HepG2 (cell line): Measurements from ENCODE around the gene BRD3.

Source experiments
- ARID3A ChIP-seq: IDR thresholded peaks from 2 replicates; pipeline ENCODE4 v1.6.1; 2012; ENCODE audit warnings: low read depth, low read length, improper control_type of control experiment
- BCLAF1 ChIP-seq: fragments of 450-650 bp; IDR thresholded peaks from 2 replicates; pipeline ENCODE4 v1.6.1; 2017; ENCODE audit warnings: mild to moderate bottlenecking
- CTCF ChIP-seq: sonication (generic); formaldehyde crosslinking; IDR thresholded peaks from 2 replicates; pipeline ENCODE4 v1.5.0; 2020; ENCODE audit warnings: mild to moderate bottlenecking, missing genetic modification reagents, moderate library complexity
- MAF1 ChIP-seq: sonication (generic); formaldehyde crosslinking; IDR thresholded peaks from 2 replicates; pipeline ENCODE4 v1.5.0; 2020; ENCODE audit warnings: missing genetic modification reagents, borderline replicate concordance
- PAXIP1 ChIP-seq: sonication (generic); formaldehyde crosslinking; conservative IDR thresholded peaks from 2 replicates; pipeline ENCODE4 v1.4.0; 2020; ENCODE audit warnings: mild to moderate bottlenecking, missing genetic modification reagents, moderate library complexity
- USF2 ChIP-seq, 2 experiments: sonication (generic) in 1 of 2; formaldehyde crosslinking in 1 of 2; IDR thresholded peaks; 2 replicates each; pipeline versions ENCODE4 v1.5.1 to v1.6.1; 2011 to 2020; ENCODE audit warnings: borderline replicate concordance in 1 of 2, low read depth in 1 of 2, low read length in 1 of 2, mild to moderate bottlenecking in 1 of 2, missing genetic modification reagents in 1 of 2, moderate library complexity in 1 of 2

GRCh38 chr9:134083451-134083850, 15.6 kb upstream of the BRD3 start:
- TF ChIP-seq MAF1 (CRISPR knock-in tag): no peak
- TF ChIP-seq USF2 (IDR thresholded peaks at IDR 0.05; ENCODE audit: low read depth, low read length): no peak
- no peak for TF ChIP-seq USF2 (CRISPR knock-in tag; IDR thresholded peaks at IDR 0.05; ENCODE audit: borderline replicate concordance)
- no peak for TF ChIP-seq CTCF (CRISPR knock-in tag)
- TF ChIP-seq ARID3A: no peak
- no peak for TF ChIP-seq PAXIP1 (CRISPR knock-in tag)
- TF ChIP-seq BCLAF1: no peak
